ENCODE data around the gene ATP6V0E2.
"Not testable (repeated sequence)": the region's sequence is repeated elsewhere in the genome, so short reads cannot be mapped to it uniquely, and the experiment has no call there.

The ATP6V0E2 gene

DNA sequence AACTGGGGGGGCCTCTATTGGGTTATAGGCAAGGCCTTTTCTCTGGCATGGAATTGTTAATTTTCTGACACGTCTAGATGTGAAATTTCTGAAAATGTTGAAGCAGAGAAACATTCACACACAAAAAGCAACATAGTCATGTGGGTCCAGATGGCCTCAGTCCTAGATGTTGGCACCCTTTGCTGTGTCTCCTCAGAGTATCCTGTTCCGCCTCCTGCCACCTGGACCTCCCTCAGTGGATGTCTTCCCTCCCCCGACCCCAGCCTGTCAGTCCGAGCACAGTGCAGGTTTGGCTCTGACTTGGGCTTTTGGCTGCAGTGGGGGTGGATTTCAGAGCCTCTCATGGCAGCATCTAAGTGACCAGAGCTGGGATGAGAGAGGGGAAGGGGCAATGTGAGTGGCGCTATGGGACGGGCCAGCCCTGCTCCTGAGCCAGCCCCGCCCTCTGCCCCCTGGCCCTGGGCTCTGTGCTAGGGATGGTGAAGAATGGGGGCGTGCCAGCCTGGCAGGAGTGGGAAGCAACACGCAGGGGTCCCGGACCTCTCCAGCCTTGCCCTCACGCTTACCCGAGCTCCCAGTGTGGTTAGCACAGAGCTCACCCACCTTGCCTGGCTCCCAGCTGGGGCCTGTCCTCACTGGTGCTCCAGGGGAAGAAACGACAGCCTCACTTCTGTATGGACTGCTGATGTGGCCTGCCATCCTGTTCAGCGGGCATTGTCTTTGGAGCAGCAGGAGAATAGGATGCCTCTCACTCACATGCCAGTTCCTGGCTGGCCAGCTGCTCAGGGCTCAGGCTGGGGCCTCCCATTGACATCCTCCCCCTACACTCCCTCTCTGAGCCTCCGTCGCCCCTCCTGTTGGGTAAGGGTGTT lies 6.2 kb downstream of the ATP6V0E2 start:
- no peak for DNase-seq (ENCODE audit: low read depth)

DNA sequence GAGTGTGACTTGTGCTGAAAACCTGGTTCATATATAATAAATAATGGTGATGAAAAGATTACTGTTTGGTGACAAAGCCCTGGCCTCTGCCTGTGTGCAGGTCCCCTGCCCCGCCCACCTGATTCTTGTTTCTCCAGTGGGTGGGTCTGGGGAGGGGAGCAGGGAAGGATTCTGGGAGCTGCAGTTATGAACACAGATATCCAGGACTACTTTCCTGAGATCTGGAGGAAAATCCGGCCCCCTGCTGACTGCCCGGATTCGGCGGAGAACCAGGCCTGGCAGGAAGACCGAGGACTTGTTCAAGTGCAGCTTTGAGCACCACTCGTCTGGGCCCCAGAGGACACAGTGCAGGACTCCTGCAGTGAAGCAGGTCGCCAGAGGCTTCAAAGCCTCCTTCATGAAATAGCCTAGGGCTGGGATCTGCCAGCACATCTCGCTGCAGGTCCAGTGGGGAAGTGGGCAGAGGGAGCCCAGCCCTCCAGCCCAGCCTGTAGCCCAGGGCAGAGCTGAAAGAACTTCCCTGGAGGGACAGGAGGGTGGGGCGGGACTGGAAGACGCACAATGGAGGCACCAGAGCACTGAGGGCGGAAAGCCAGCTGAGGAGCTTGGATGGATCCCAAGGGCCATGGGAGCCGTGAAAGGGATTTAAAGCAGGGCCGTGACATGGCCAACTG lies 7.0 kb downstream of the ATP6V0E2 start:
- no peak for DNase-seq (ENCODE audit: low read depth)

DNA sequence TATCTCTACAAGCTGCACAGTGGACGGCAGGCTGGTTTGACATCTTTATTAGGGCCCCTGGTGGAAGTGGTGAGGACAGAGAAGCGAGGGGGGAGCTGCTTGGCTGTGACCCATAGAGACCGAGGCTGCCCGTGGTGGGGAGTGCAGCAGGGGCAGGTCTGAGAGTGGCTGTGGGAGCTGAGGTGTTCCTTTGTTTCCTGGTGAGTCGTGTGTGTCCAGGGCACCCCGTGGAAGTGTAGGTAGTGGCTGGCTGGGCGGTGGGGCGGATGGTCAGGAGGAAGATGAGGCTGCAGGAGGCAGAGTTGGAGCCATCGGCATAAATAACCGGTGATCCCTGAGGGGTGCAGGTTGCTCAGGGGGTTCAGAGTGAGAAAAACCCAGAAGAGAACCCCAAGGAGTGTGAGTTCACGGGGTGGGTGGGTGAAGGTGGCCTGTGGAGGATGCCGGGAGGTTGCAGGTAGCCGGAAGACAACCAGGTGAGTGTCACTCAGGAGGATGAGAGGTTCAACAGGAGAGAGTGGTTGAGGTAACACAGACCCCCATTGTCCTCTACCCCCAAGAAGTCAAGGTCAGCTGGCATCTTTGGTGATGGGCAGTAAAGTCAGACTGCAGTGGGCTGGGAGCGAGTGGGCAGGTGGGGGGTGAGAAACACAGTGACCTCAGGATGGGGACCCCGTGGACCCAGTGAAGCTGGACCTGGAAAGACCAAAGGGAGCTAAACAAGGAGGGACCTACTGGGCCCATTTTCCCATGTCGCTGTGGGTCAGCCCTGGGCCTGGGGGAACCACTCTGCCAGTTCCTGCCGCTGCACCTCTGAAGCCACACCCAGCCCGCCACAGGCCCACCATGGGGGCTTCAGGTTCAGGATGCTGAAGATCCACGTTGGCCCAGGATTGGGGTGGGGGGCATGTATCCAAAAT lies 7.8 kb downstream of the ATP6V0E2 start:
- DNase-seq (ENCODE audit: low read depth), result no peak

DNA sequence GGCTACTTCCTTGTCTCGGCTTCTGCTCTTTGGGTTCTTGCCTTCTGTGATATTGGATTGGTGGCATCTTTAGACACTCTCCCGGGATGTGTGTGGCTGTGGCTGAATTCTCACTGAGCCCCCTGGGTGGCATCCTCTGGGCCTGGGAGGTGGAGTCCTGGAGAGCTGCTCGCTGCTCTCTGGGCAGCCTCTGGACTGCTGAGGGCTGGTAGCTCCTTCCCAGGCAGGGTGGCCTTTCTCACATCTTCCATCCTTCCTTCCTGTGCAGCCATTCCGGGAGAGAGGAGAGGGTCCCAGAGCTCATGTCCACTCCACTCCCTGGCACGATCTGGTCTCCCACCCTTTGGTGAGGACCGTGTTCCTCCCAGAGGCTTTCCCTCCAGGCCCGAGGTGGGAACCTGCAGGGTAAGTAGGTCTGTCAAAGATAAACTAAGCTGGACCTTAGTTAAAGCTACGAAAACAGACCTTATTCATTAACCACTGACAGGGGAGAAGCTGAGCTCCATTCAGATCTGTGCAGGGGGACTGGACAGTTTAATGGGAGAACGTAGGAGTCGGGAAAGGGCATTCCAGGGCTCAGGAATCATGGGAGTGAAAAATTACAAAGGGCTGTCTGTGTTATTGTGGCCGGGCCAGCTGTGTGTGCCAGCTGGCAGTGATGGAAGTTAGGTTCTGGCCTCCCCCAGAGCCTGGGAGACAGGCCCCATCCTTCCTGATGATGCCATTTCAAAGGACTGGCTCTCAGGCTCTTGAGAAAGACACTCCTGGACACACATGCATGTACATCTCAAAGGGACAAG lies 8.7 kb downstream of the ATP6V0E2 start:
- DNase-seq (ENCODE audit: low read depth), result no peak

DNA sequence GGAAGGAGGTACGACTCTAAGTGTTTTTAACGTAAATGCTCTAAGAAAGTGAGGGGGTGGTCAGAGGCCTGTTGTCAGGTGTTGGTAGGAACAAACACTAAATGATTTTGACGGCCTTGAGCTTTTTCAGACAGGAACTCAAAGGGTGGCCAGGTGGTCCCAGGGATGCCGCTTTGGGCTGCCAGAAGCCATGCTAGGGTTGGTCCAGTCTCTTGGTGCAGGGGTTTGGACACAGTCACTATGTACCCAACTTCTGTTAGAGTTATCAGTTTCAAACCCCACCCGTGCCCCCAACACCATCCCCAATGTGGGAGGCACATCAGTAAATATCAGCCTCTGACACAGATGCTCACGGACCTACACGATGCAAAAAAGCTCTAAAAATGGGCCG lies 9.3 kb downstream of the ATP6V0E2 start:
- no peak for DNase-seq (ENCODE audit: low read depth)

DNA sequence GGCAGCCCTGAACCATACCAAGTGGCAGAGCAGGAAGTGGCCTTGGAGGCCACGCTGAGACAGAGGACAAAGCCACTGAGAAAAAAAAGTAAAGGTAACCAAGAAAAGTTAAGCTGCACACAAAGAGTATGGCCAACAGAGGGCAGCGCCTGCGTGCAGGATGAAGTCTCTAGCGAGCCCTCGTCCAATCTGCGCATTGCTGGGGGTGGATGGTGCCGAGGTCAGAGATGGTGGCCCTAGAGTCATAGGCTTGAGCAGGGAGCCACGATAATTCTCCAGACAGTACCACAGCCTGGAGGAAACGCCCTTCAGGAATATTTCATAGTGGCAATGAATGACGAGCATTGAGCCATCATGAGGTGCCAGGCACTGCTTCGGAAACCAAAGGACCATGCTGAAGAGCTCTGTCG lies 9.7 kb downstream of the ATP6V0E2 start:
- DNase-seq (ENCODE audit: low read depth), result no peak

DNA sequence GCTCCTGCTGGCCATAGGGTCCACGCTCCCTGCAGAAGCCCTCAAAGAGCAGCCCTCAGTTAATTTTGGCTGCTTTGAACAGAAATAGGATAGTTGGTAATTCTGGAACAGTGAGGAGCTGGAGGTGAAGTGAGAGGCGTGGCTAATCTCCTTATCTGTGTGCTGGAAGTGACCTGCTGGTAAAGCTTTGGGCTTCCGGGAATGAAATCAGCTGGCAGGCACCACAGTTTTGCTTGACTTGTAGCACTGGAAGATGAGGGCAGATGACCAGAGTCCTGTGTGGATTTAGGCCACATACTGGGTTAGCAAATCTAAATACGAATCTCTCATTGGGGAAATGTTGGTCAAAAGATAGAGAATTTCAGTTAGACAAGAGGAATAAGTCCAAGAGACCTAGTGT lies 10.2 kb downstream of the ATP6V0E2 start:
- no peak for DNase-seq (ENCODE audit: low read depth)

DNA sequence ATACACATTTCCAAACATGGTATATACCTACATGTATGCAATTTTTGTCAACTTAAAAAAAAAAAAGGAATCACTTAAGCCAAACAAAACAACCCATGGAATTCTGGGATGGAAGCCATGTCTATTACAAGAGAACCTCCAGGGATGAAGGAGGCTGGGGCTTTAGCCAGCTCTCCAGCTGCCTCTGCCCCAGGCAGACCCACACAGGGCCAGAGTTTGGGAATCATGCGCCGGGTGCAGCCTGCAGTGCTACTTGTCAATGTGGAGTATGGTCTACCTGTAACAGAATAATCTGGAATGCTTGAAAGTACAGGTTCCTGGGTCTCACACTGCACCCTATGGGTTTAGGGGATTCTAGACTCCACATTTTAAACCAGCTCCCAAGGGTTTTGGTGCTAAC lies 10.8 kb downstream of the ATP6V0E2 start:
- DNase-seq (ENCODE audit: low read depth), result no peak

DNA sequence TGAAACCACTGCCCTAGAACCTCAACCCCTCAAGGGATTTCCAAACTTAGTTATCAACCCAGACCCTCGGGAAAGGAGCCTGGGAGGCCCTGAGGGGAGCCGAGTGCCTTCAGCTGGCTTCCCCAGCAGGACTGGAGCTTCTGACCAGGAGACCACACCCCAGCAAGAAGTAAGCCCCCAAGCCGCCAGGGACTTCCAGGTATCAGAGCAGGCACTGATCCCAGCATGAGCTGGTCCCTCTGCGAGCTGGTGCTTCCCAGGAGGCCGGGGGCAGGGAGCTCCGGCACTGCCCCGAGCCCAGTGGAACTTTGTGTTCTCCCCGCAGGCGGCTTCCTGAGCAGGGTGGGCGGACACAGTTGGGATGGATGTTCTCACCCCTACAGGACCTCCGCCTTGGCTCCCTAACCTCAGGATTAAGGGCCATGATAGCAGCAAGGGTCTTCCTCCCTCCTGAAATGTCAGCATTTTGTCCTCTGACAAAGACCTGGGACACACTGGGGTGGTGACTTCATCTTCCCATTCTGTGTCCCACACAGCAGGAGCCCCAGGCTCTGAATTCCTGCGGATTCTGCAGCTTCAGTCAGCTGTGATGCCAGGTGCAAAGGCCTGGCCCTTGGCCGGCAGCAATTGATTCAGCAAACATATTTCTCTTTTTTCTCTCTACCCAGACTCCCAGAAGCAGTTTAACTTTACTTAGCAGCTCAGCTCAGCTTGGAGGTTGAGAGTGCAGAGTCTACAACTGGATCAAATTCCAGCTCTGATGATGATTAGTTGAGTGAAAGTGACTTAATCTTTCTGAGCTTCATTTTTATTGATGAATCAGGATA lies 11.6 kb downstream of the ATP6V0E2 start:
- DNase-seq (ENCODE audit: low read depth), result no peak

DNA sequence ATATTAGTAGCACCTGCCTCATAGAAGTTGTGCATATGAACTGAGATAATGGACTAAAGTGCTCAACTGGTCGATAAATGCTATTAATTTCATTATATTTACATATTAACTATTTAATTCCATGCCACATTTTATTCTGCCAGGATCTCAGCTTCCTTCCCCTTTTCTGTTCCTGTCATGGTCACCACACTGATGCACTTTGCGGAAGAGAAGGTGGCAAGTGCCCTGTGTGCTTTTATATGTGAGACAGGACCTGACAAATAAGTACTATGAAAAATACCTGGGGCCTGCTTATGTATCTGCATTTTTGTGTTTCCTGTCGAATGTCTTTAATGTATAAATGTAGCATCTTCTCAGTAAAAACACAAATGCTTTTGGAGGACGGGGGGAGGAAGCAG lies 12.2 kb downstream of the ATP6V0E2 start:
- no peak for DNase-seq (ENCODE audit: low read depth)

DNA sequence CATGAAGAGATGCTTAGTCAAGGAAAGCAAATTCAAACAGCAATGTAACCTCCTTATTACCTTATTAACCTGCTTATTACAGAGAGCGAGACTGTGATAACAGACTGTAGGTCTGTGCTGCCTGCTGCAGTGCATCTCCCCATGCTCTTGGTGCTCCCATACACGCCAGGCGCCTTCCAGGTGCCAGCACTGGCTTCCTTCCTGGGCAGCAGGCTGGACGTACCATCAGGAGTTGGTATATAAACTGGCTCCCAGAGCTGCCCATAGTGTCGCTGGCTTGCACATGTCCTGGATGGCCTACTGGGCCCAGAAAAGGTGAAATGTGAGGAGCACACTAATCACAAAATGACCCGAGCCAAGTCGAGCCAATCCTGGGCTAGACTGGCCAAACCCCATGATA lies 13.5 kb downstream of the ATP6V0E2 start:
- no peak for DNase-seq (ENCODE audit: low read depth)

DNA sequence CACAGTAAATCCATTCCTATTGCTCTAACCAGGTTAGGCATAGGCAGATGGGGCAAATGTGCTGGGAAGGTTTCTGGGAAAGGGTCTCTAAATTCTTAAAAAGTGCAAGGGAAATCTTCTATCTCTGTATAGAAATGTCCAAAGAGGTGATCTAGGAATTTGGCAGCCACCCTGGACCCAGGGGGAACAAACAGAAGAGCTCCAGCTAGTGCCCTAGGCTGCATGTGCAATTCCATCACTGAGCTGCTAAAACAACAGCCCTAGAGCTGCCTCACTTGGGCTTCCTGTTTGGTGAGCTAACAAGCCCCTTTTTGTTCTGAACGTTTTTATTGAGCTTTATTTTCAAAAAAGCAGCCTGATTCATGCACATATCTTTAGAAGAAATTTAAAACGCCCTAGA lies 16.9 kb downstream of the ATP6V0E2 start:
- DNase-seq (ENCODE audit: low read depth), result not testable (repeated sequence)

DNA sequence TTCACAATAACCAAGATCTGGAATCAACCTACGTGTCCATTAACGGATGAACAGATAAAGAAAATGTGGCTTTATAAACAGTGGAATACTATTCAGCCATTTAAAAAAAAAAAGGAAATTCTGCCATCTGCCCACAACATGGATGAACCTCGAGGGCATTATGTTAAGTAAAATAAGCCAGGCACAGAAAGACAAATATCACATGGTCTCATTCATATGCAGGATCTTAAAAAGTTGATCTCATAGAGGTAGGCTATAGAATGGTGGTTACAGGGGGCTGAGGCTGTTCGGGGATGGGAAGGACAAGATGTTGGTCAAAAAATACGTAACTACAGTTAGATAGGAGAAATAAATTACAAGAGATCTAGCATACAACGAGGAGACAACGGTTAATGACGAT lies 21.2 kb downstream of the ATP6V0E2 start:
- not testable (repeated sequence) for DNase-seq (ENCODE audit: low read depth)

DNA sequence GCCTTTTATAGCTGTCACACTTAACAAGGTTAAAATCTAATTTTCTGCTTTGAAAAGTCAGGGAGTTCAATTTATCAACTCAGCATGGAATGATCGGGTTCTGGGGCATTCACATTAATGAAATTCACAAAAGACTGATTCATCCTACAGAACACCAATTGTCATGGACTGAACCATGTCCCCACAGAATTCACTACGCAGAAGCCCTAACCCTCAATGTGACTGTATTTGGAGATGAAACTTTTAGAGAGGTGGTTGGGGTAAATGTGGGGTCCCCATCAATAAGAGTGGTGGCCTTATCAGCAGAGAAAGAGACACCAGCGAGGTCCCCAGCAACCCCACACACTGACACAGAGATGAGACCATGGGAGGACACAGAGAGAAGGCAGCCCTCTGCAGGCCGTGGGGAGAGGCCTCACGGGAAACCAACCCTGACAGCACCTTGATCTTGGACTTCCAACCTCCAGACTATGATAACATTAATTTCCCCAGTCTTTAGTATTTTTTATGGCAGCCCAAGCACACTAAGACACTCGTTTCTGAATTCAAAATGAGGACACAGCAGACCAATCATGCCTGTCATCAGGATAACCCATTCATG lies 34.1 kb downstream of the ATP6V0E2 start:
- not testable (repeated sequence) for DNase-seq (ENCODE audit: low read depth)

DNA sequence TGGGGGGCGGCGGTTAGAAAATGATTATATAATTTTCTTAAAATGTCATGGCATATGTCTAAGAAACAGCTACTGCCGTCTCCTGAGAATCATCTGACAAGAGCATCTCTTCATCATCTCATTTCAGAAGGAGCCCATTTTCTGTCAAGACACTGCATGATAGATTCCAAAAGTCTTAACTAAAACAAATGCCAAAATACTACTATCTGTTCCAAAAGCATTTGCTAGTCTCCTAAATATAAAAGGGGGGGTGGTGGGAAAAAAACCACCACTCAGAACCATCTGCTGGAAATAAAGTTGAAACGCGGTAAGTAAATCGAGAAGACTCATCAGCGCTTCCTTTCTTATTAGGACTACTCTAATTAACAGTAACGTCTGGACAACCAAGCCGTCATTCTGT lies 36.5 kb downstream of the ATP6V0E2 start:
- not testable (repeated sequence) for DNase-seq (ENCODE audit: low read depth)

DNA sequence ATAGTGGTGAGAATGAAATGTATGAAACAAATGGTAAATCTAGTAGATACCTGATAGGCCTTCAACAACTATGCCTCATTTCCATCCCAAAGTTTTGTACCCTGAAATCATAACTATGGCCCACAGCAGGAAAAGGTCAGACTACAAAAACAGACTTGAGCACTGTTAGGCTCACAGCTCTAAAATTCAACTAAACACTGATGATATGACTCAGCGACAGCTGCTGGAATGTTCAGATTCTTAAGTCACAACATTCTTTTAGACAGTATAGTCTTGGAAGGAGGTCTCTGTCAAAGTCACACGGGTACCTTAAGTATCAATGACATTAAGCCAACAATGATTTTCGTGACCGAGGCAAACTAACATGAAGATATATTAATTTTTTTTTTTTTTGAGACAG lies 38.4 kb downstream of the ATP6V0E2 start:
- not testable (repeated sequence) for DNase-seq (ENCODE audit: low read depth)

DNA sequence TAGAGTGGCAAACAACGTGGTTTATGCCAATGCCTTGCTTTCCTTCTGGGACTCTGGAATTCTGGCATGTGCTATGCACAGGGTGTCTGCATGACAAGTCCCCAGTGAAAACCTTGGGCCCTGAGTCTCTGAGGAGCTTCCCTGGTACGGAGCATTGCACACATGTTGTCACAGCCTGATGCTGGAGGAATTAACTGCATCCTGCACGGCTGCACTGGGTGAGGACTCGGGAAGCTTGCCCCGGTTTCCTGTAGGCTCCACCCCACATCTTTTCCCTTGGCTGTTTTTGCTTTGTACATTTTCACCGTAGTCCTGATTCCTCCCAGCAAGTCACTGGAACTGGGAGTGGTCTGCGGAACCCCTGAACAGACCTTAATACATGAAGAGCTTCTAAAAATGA lies 52.6 kb downstream of the ATP6V0E2 start:
- DNase-seq (ENCODE audit: low read depth), result not testable (repeated sequence)

Measured in CMK (cell line).